Stomach (tissue), 19 donors: ENCODE measurements around the gene ANTXR1. TPM values are rescaled to one million over a fixed set of nuclear protein-coding genes. Genes with fewer than 3 reads are reported as not detected.

Experiments
- DNase-seq, 2 donors: peaks; one replicate each; pipeline versions ENCODE4 v3.0.0 to v3.0.0-alpha.2; 2013 to 2019
- H3K27ac ChIP-seq, 5 donors: fragments of 200-600 bp in 4 of 5; sonication (generic) in 4 of 5; one replicate each; pipeline ENCODE4 v1.5.1; 2013 to 2019; ENCODE audit warnings: mild to moderate bottlenecking in 1 of 5, moderate library complexity in 1 of 5
- H3K27me3 ChIP-seq, 3 donors: fragments of 200-600 bp; sonication (generic); one replicate each; pipeline ENCODE4 v1.5.1; 2017 to 2019; ENCODE audit warnings: mixed run types in 1 of 3
- H3K36me3 ChIP-seq, 4 donors: fragments of 200-600 bp; sonication (generic); 1 replicate in 3 of 4; 2 replicates in 1 of 4; pipeline ENCODE4 v1.5.1; 2016 to 2019
- H3K4me1 ChIP-seq, 4 donors: fragments of 200-600 bp; sonication (generic); one replicate each; pipeline ENCODE4 v1.5.1; 2016 to 2019
- H3K4me3 ChIP-seq, 4 donors: fragments of 200-600 bp; sonication (generic) in 3 of 4; one replicate each; pipeline ENCODE4 v1.5.1; 2016 to 2019; ENCODE audit warnings: mild to moderate bottlenecking in 1 of 4
- H3K9me3 ChIP-seq, 4 donors: fragments of 200-600 bp; sonication (generic); one replicate each; pipeline ENCODE4 v1.5.1; 2016 to 2019
- CTCF ChIP-seq, 7 experiments: fragments of 450-650 bp in 4 of 7; fragments of 200-600 bp in 3 of 7; sonication (generic) in 3 of 7; IDR thresholded peaks; one replicate each; pipeline ENCODE4 v1.5.1; 2016 to 2019; ENCODE audit warnings: antibody characterized with exemption in 7 of 7, control low read depth in 2 of 7, mild to moderate bottlenecking in 1 of 7
- EP300 ChIP-seq: sonication (generic); formaldehyde crosslinking; IDR thresholded peaks from one replicate; pipeline ENCODE4 v1.6.1; 2017; ENCODE audit warnings: antibody characterized with exemption
- POLR2A ChIP-seq, 4 donors: fragments of 450-650 bp; IDR thresholded peaks; one replicate each; pipeline ENCODE4 v1.6.1; 2016; ENCODE audit warnings: antibody characterized with exemption in 4 of 4, control low read depth in 2 of 4, mild to moderate bottlenecking in 1 of 4, moderate library complexity in 1 of 4
- POLR2AphosphoS5 ChIP-seq, 3 donors: sonication (generic); formaldehyde crosslinking; IDR thresholded peaks; one replicate each; pipeline ENCODE4 v1.6.1; 2016; ENCODE audit warnings: antibody characterized with exemption in 3 of 3
- WGBS, 5 donors: extraction: QIAGEN DNeasy Blood & Tissue Kit in 3 of 5; methylation state at CpG; one replicate each; pipeline versions ENCODE4 v1.1.5 to v1.1.7; 2013 to 2018; 5-methylcytosine and 5-hydroxymethylcytosine counted together
- intact Hi-C: fragments of 100-400 bp; cut with DNase I; formaldehyde crosslinking; loops from one replicate; pipeline ENCODE4 v1.15.1; 2023; ENCODE audit warnings: low total_unique reads
- long read RNA-seq, 10 donors: transcript quantifications; one replicate each; lab custom pipeline, GENCODE V29; 2026
- polyA plus RNA-seq, 3 donors: library from polyadenylated mRNA; stranded (reverse); fragments of 200-250 nt; gene quantifications; one replicate each; pipeline ENCODE4 v1.2.3, GENCODE V29; 2013
- total RNA-seq, 5 donors: library from RNA; depleted of rRNA; stranded (reverse); fragments of >200 nt; gene quantifications; one replicate each; pipeline versions ENCODE4 v1.1.0 to v1.2.3, GENCODE V29; 2014 to 2016
- donor health status: healthy with polysubstance abuse.
- donor health status: Bipolar disorder and iron deficiency.
- donor health status: healthy.

Gene ANTXR1
- total RNA-seq (10 to 100 TPM; 11.0 to 32.5 (median 15.4) TPM), polyA plus RNA-seq (10 to 100 TPM in 1 of 3 donors, 1 to 10 TPM in 2; 5.8 to 14.1 (median 10.0) TPM)
- long read RNA-seq, donor 1, full-length matches to known transcripts, result 3 of 32 reads
- long read RNA-seq, donor 1, partial matches to known transcripts, result 29 of 32 reads
- long read RNA-seq, donor 1, other reads (novel, unspliced or antisense), result 0 of 32 reads
- long read RNA-seq, donor 2, full-length matches to known transcripts, result 11 of 11 reads
- long read RNA-seq, donor 2, partial matches to known transcripts, result 0 of 11 reads
- long read RNA-seq, donor 2, other reads (novel, unspliced or antisense), result 0 of 11 reads
- long read RNA-seq, donor 3, full-length matches to known transcripts, result 1 of 1 reads
- long read RNA-seq, donor 3, partial matches to known transcripts, result 0 of 1 reads
- long read RNA-seq, donor 3, other reads (novel, unspliced or antisense), result 0 of 1 reads
- long read RNA-seq, donor 4, result 0 reads
- long read RNA-seq, donor 5, full-length matches to known transcripts, result 3 of 10 reads
- long read RNA-seq, donor 5, partial matches to known transcripts, result 7 of 10 reads
- long read RNA-seq, donor 5, other reads (novel, unspliced or antisense), result 0 of 10 reads
- long read RNA-seq, donor 6, result 0 reads
- long read RNA-seq, donor 7, full-length matches to known transcripts, result 4 of 4 reads
- long read RNA-seq, donor 7, partial matches to known transcripts, result 0 of 4 reads
- long read RNA-seq, donor 7, other reads (novel, unspliced or antisense), result 0 of 4 reads
- long read RNA-seq, donor 8, full-length matches to known transcripts, result 3 of 64 reads
- long read RNA-seq, donor 8, partial matches to known transcripts, result 61 of 64 reads
- long read RNA-seq, donor 8, other reads (novel, unspliced or antisense), result 0 of 64 reads
- long read RNA-seq, donor 9, full-length matches to known transcripts, result 2 of 2 reads
- long read RNA-seq, donor 9, partial matches to known transcripts, result 0 of 2 reads
- long read RNA-seq, donor 9, other reads (novel, unspliced or antisense), result 0 of 2 reads
- long read RNA-seq, donor 10, full-length matches to known transcripts, result 1 of 1 reads
- long read RNA-seq, donor 10, partial matches to known transcripts, result 0 of 1 reads
- long read RNA-seq, donor 10, other reads (novel, unspliced or antisense), result 0 of 1 reads

- Histone ChIP-seq H3K27me3 (peaks cover 0 to 25% (median 19%) of the 10 kb centered on the region in 3 donors), H3K9me3 (no peaks in the 10 kb centered on the region), H3K27ac (peak within 1 kb of the TSS; percentile 69 to 85 (median 78)), H3K4me1 (peaks cover 4 to 45% (median 29%) of the 10 kb centered on the region in 4 donors), H3K36me3 (no peaks in the 10 kb centered on the region), H3K4me3 (peak within 1 kb of the TSS; percentile 64 to 81 (median 72))
- intact Hi-C loops, result no loop called here
- peak; percentile 34 to 89 for DNase-seq
- TF ChIP-seq POLR2AphosphoS5 (IDR thresholded peaks at IDR 0.05) (no peak), CTCF (IDR thresholded peaks at IDR 0.05) (peak in 1 of 7 experiments; percentile 31)
- WGBS, 5 donors, result 0 to 1% (median 1%) methylated on average over 29 to 63 of the region's 63 CpGs
Measured at GRCh38 chr2:69013142-69013839, at the start of gene ANTXR1. TSS of gene ANTXR1 (plus strand) at chr2:69013179. CDS start at chr2:69013500, 321 bp downstream.

- H3K36me3 ChIP-seq, result no peaks in the 10 kb centered on the region
- no peak overlapping the region for H3K27ac ChIP-seq
- DNase-seq, result no peak
- H3K4me3 ChIP-seq, result no peak overlapping the region
- TF ChIP-seq CTCF (IDR thresholded peaks at IDR 0.05), result no peak
- no peak for TF ChIP-seq EP300
- no peak for TF ChIP-seq POLR2AphosphoS5 (IDR thresholded peaks at IDR 0.05)
- TF ChIP-seq POLR2A (IDR thresholded peaks at IDR 0.05), result no peak
- H3K4me1 ChIP-seq, result no peaks in the 10 kb centered on the region
- H3K9me3 ChIP-seq, result no peaks in the 10 kb centered on the region
- intact Hi-C loops, result no loop called here
- no peaks in the 10 kb centered on the region for H3K27me3 ChIP-seq
Measured at GRCh38 chr2:68964282-68964681, 48.7 kb upstream of the ANTXR1 start.

GRCh38 chr2:68968221-68968620, 44.8 kb upstream of the ANTXR1 start:
- no peaks in the 10 kb centered on the region for H3K36me3 ChIP-seq
- no peaks in the 10 kb centered on the region for H3K27me3 ChIP-seq
- no peak overlapping the region for H3K27ac ChIP-seq
- DNase-seq, result no peak
- no peak overlapping the region for H3K4me3 ChIP-seq
- peaks cover 0 to 12% (median 4%) of the 10 kb centered on the region in 4 donors for H3K4me1 ChIP-seq
- intact Hi-C loops, result no loop called here
- H3K9me3 ChIP-seq, result no peaks in the 10 kb centered on the region
- WGBS, 5 donors, result 51 to 88% (median 61%) methylated on average over 1 of the region's 1 CpG
- TF ChIP-seq CTCF (IDR thresholded peaks at IDR 0.05), result no peak
- no peak for TF ChIP-seq POLR2A (IDR thresholded peaks at IDR 0.05)
- no peak for TF ChIP-seq EP300
- TF ChIP-seq POLR2AphosphoS5 (IDR thresholded peaks at IDR 0.05), result peak in 1 of 3 donors; percentile 9
